SIG-M5 treated with dmso at 0.1 percent for 504 hours (cell line): ENCODE measurements around the gene RBM15B.
"Not testable (repeated sequence)": the region's sequence is repeated elsewhere in the genome, so short reads cannot be mapped to it uniquely, and the experiment has no call there.

Source experiments
- DNase-seq: peaks from one replicate; lab custom pipeline; 2025; ENCODE audit not compliant: unreplicated experiment; lab: John Stamatoyannopoulos, UW

RBM15B gene

GRCh38 chr3:51378726-51379125 lies 12.4 kb upstream of the RBM15B start:
- no peak for DNase-seq

GRCh38 chr3:51379301-51379700 lies 11.8 kb upstream of the RBM15B start:
- DNase-seq = no peak

- DNase-seq = no peak
Measured at GRCh38 chr3:51379746-51380455, 11.2 kb upstream of the RBM15B start.

GRCh38 chr3:51380601-51381332 lies 10.3 kb upstream of the RBM15B start:
- DNase-seq = no peak

- DNase-seq = no peak
Measured at GRCh38 chr3:51381333-51381705, 9.8 kb upstream of the RBM15B start.

- no peak for DNase-seq
Measured at GRCh38 chr3:51382076-51382745, 8.9 kb upstream of the RBM15B start.

GRCh38 chr3:51382947-51383578 lies 8.0 kb upstream of the RBM15B start:
- no peak for DNase-seq

GRCh38 chr3:51384055-51384725 lies 6.9 kb upstream of the RBM15B start:
- no peak for DNase-seq

GRCh38 chr3:51384726-51385473 lies 6.2 kb upstream of the RBM15B start, which contains the start of gene MANF:
MANF (plus strand) TSS chr3:51385291; CDS start chr3:51385343, 52 bp downstream.
- peak; percentile 97 for DNase-seq

- DNase-seq = no peak
Measured at GRCh38 chr3:51385621-51386091, 5.4 kb upstream of the RBM15B start.

- DNase-seq = peak; percentile 40
Measured at GRCh38 chr3:51386159-51386851, 4.8 kb upstream of the RBM15B start.

- no peak for DNase-seq
Measured at GRCh38 chr3:51386852-51387229, 4.2 kb upstream of the RBM15B start.

- DNase-seq = not testable (repeated sequence)
Measured at GRCh38 chr3:51387281-51387680, 3.8 kb upstream of the RBM15B start.

GRCh38 chr3:51388286-51389029 lies 2.6 kb upstream of the RBM15B start:
- DNase-seq = peak; percentile 85

GRCh38 chr3:51389423-51390183 lies 1.5 kb upstream of the RBM15B start:
- peak; percentile 40 for DNase-seq

GRCh38 chr3:51390246-51391074 lies 625 bp upstream of the RBM15B start:
- no peak for DNase-seq
